Caco-2 (cell line): ENCODE measurements around the gene MAN1C1. TPM values are rescaled to one million over a fixed set of nuclear protein-coding genes. Genes with fewer than 3 reads are reported as not detected.
A peak's percentile ranks its signal among the peaks of the same experiment; 100 is the strongest.

Experiments used
- BruUV-seq: library from RNA; stranded (reverse); fragments of 400-500 nt; replicated peaks from 2 replicates; lab custom pipeline; 2021; lab: Mats Ljungman, UMichigan
- CTCF ChIA-PET: fragments of 300-600 bp; sonication (Branson Sonifier 250); formaldehyde crosslinking; loops from one replicate; lab custom pipeline; 2022; ENCODE audit warnings: antibody characterized with exemption; lab: Charles Lee
- POLR2A ChIA-PET: fragments of 300-600 bp; sonication (Branson Sonifier 250); formaldehyde crosslinking; loops from one replicate; lab custom pipeline; 2022; ENCODE audit warnings: antibody characterized with exemption; lab: Charles Lee
- DNase-seq, 2 experiments: peaks; one replicate each; pipeline versions ENCODE4 v3.0.0 to v3.0.0-alpha.2; 2020 to 2022
- H3K27me3 ChIP-seq: replicated peaks from 2 replicates; pipeline ENCODE4 v1.6.0; 2011; ENCODE audit warnings: low read length; ENCODE audit not compliant: control insufficient read depth, insufficient read depth
- H3K36me3 ChIP-seq: 2 replicates; pipeline ENCODE4 v1.5.1; 2011; ENCODE audit warnings: low read length; ENCODE audit not compliant: control insufficient read depth, insufficient read depth
- H3K4me1 ChIP-seq: fragments of 250-450 bp; sonication (Bioruptor Pico); 2 replicates; pipeline ENCODE4 v1.5.1; 2020; ENCODE audit warnings: mild to moderate bottlenecking
- H3K4me3 ChIP-seq: 2 replicates; pipeline ENCODE4 v1.5.1; 2011; ENCODE audit warnings: low read depth, mild to moderate bottlenecking, control low read depth, low read length
- H3K9me3 ChIP-seq: fragments of 250-450 bp; sonication (Bioruptor Pico); 2 replicates; pipeline ENCODE4 v1.5.1; 2020; ENCODE audit warnings: mild to moderate bottlenecking, moderate library complexity
- H3K27ac Mint-ChIP-seq: one replicate; pipeline ENCODE4 v1.8.0; 2022; ENCODE audit warnings: mixed read lengths; ENCODE audit not compliant: unreplicated experiment
- H3K27me3 Mint-ChIP-seq: one replicate; pipeline ENCODE4 v1.8.0; 2022; ENCODE audit warnings: mixed read lengths; ENCODE audit not compliant: insufficient read depth, unreplicated experiment
- H3K36me3 Mint-ChIP-seq: one replicate; pipeline ENCODE4 v1.8.0; 2022; ENCODE audit warnings: mild to moderate bottlenecking, mixed read lengths; ENCODE audit not compliant: insufficient read depth, unreplicated experiment
- H3K4me1 Mint-ChIP-seq: one replicate; pipeline ENCODE4 v1.8.0; 2022; ENCODE audit warnings: low read depth, mixed read lengths; ENCODE audit not compliant: unreplicated experiment
- H3K4me3 Mint-ChIP-seq: one replicate; pipeline ENCODE4 v1.8.0; 2022; ENCODE audit warnings: mild to moderate bottlenecking, moderate library complexity, mixed read lengths; ENCODE audit not compliant: unreplicated experiment
- H3K9me3 Mint-ChIP-seq: one replicate; pipeline ENCODE4 v1.8.0; 2022; ENCODE audit warnings: mixed read lengths; ENCODE audit not compliant: unreplicated experiment
- CTCF ChIP-seq, 2 experiments: fragments of 200-600 bp in 1 of 2; IDR thresholded peaks; 1 replicate in 1 of 2; 2 replicates in 1 of 2; pipeline versions ENCODE4 v1.5.1 to v1.8.0; 2011 to 2022; ENCODE audit warnings: antibody characterized with exemption in 1 of 2, control low read depth in 1 of 2, inconsistent platforms in 1 of 2, low read depth in 1 of 2, low read length in 1 of 2, mild to moderate bottlenecking in 1 of 2, moderate library complexity in 1 of 2; ENCODE audit not compliant: insufficient read depth in 1 of 2, severe bottlenecking in 1 of 2, unreplicated experiment in 1 of 2
- intact Hi-C: fragments of 100-400 bp; cut with micrococcal nuclease; formaldehyde crosslinking; loops from one replicate; pipeline ENCODE4 v1.10.0; 2022; ENCODE audit not compliant: unreplicated experiment
- total RNA-seq: library from RNA; stranded (reverse); gene quantifications from 2 replicates; pipeline ENCODE4 v1.2.3, GENCODE V29; 2022

The MAN1C1 gene
- total RNA-seq, 1 experiment from 2014 or later, result 2.7 TPM

- H3K9me3 ChIP-seq, result no peaks in the 10 kb centered on the region
- Mint-ChIP-seq H3K9me3 (no peaks in the 10 kb centered on the region), H3K4me3 (peak overlapping the region; percentile 66), H3K27ac (no peak overlapping the region), H3K4me1 (peaks cover 8% of the 10 kb centered on the region), H3K27me3 (no peaks in the 10 kb centered on the region), H3K36me3 (peaks cover 5% of the 10 kb centered on the region)
- no TSS peak for BruUV-seq
- POLR2A ChIA-PET, result no interaction called here
- no peak for DNase-seq
- H3K27me3 ChIP-seq, result 0 out of 2 replicates have a peak, but pooled peaks cover 1% of the 10 kb centered on the region
- no peak overlapping the region for H3K4me3 ChIP-seq
- H3K36me3 ChIP-seq, result no peaks in the 10 kb centered on the region
- CTCF ChIA-PET, result interaction anchor here (0.7 to 1.3 kb wide), 6 partner anchors 8 to 201 kb away, joined by 3 to 5 read pairs (median 4); partner anchors contain the start of gene MTFR1L
- no peak for TF ChIP-seq CTCF (IDR thresholded peaks at IDR 0.05; ENCODE audit: insufficient read depth in 1 of 2, low read depth in 1 of 2, low read length in 1 of 2, severe bottlenecking in 1 of 2, unreplicated experiment in 1 of 2)
- peaks cover 4% of the 10 kb centered on the region; the same call in 1 of the 2 replicates for H3K4me1 ChIP-seq
- intact Hi-C loops, result loop anchor here (2.0 kb wide), 1 partner anchor 50 kb away; no protein-coding TSS in a partner anchor
Measured at GRCh38 chr1:25618433-25618808, 1.8 kb downstream of the MAN1C1 start.

GRCh38 chr1:25619101-25619890 is 2.7 kb downstream of the MAN1C1 start:
- POLR2A ChIA-PET, result no interaction called here
- intact Hi-C loops, result loop anchor here (1.0 to 2.0 kb wide), 3 partner anchors 50 to 177 kb away; no protein-coding TSS in a partner anchor

More at GRCh38 chr1:25619101-25619890, 2.7 kb downstream of the MAN1C1 start:
- peaks cover under 1% of the 10 kb centered on the region for H3K4me1 Mint-ChIP-seq
- no peaks in the 10 kb centered on the region for H3K27me3 Mint-ChIP-seq
- 0 out of 2 replicates have a peak, but pooled peaks cover 1% of the 10 kb centered on the region for H3K27me3 ChIP-seq
- H3K4me3 ChIP-seq, result no peak overlapping the region
- TF ChIP-seq CTCF (IDR thresholded peaks at IDR 0.05; ENCODE audit: insufficient read depth in 1 of 2, low read depth in 1 of 2, low read length in 1 of 2, severe bottlenecking in 1 of 2, unreplicated experiment in 1 of 2), result peak; percentile 84 to 87
- peak; percentile 49 to 73 for DNase-seq
- peak overlapping the region; percentile 66 for H3K4me3 Mint-ChIP-seq
- H3K27ac Mint-ChIP-seq, result no peak overlapping the region
- H3K36me3 ChIP-seq, result no peaks in the 10 kb centered on the region
- H3K36me3 Mint-ChIP-seq, result peaks cover 5% of the 10 kb centered on the region
- CTCF ChIA-PET, result interaction anchor here (0.8 to 1.3 kb wide), 5 partner anchors 9 to 201 kb away, joined by 3 to 5 read pairs (median 4); partner anchors contain the start of gene MTFR1L
- H3K9me3 ChIP-seq, result no peaks in the 10 kb centered on the region
- H3K4me1 ChIP-seq, result peaks cover 4% of the 10 kb centered on the region; the same call in 1 of the 2 replicates
- BruUV-seq, result no TSS peak
- no peaks in the 10 kb centered on the region for H3K9me3 Mint-ChIP-seq
